ENCODE measurements around the gene DDX50.
A peak's percentile ranks its signal among the peaks of the same experiment; 100 is the strongest.

The DDX50 gene

GRCh38 chr10:68869623-68870022, 31.5 kb upstream of the DDX50 start:
- no peak for TF ChIP-seq CTCF (IDR thresholded peaks at IDR 0.05; ENCODE audit: low read depth, low read length)
- Histone ChIP-seq H3K36me3 (no peaks in the 10 kb centered on the region), H3K27ac (no peak overlapping the region), H3K4me3 (ENCODE audit: low read depth, low read length) (no peak overlapping the region), H3K9me3 (ENCODE audit: severe bottlenecking) (peaks cover 10% of the 10 kb centered on the region), H3K27me3 (ENCODE audit: insufficient read depth, low read depth, severe bottlenecking) (no peaks in the 10 kb centered on the region)
- DNase-seq: no peak

GRCh38 chr10:68870061-68870460, 31.1 kb upstream of the DDX50 start:
- peak overlapping the region; percentile 79; the same call in 1 of the 2 replicates for H3K27ac ChIP-seq
- H3K9me3 ChIP-seq (ENCODE audit: severe bottlenecking): peaks cover 10% of the 10 kb centered on the region
- TF ChIP-seq CTCF (IDR thresholded peaks at IDR 0.05; ENCODE audit: low read depth, low read length): no peak
- no peaks in the 10 kb centered on the region for H3K27me3 ChIP-seq (ENCODE audit: insufficient read depth, low read depth, severe bottlenecking)
- no peaks in the 10 kb centered on the region for H3K36me3 ChIP-seq
- no peak for DNase-seq
- no peak overlapping the region for H3K4me3 ChIP-seq (ENCODE audit: low read depth, low read length)

- DNase-seq: no peak
- TF ChIP-seq CTCF (IDR thresholded peaks at IDR 0.05; ENCODE audit: low read depth, low read length): no peak
- H3K36me3 ChIP-seq: no peaks in the 10 kb centered on the region
- peak overlapping the region; percentile 32 for H3K4me3 ChIP-seq (ENCODE audit: low read depth, low read length)
- peaks cover 10% of the 10 kb centered on the region for H3K9me3 ChIP-seq (ENCODE audit: severe bottlenecking)
- H3K27ac ChIP-seq: peak overlapping the region; percentile 79
- H3K27me3 ChIP-seq (ENCODE audit: insufficient read depth, low read depth, severe bottlenecking): no peaks in the 10 kb centered on the region
Observed at GRCh38 chr10:68870545-68871104, 30.5 kb upstream of the DDX50 start.

- peak; percentile 70 for DNase-seq
- no peaks in the 10 kb centered on the region for H3K27me3 ChIP-seq (ENCODE audit: insufficient read depth, low read depth, severe bottlenecking)
- no peak for TF ChIP-seq CTCF (IDR thresholded peaks at IDR 0.05; ENCODE audit: low read depth, low read length)
- H3K4me3 ChIP-seq (ENCODE audit: low read depth, low read length): peak overlapping the region; percentile 32
- H3K36me3 ChIP-seq: no peaks in the 10 kb centered on the region
- peaks cover 10% of the 10 kb centered on the region for H3K9me3 ChIP-seq (ENCODE audit: severe bottlenecking)
- H3K27ac ChIP-seq: peak overlapping the region; percentile 79
Observed at GRCh38 chr10:68871105-68871711, 29.9 kb upstream of the DDX50 start.

- DNase-seq: peak; percentile 26
Observed at GRCh38 chr10:68871731-68872342, 29.3 kb upstream of the DDX50 start.

More at GRCh38 chr10:68871731-68872342, 29.3 kb upstream of the DDX50 start:
- Histone ChIP-seq H3K9me3 (ENCODE audit: severe bottlenecking) (peaks cover 8% of the 10 kb centered on the region), H3K27ac (peak overlapping the region; percentile 79), H3K36me3 (no peaks in the 10 kb centered on the region), H3K4me3 (ENCODE audit: low read depth, low read length) (peak overlapping the region; percentile 32), H3K27me3 (ENCODE audit: insufficient read depth, low read depth, severe bottlenecking) (no peaks in the 10 kb centered on the region)
- TF ChIP-seq CTCF (IDR thresholded peaks at IDR 0.05; ENCODE audit: low read depth, low read length): no peak

Measured in WERI-Rb-1 (cell line).